ENCODE results near the gene UNC13D.
A peak's percentile ranks its signal among the peaks of the same experiment; 100 is the strongest.

- TF ChIP-seq SIN3A (IDR thresholded peaks at IDR 0.05; ENCODE audit: borderline replicate concordance in 2 of 2, control insufficient read depth in 1 of 2, low read depth in 2 of 2, low read length in 2 of 2): no peak
- no peak for TF ChIP-seq TAF15 (IDR thresholded peaks at IDR 0.05; ENCODE audit: low read depth, low read length)
- TF ChIP-seq U2AF1 (optimal IDR thresholded peaks at IDR 0.05; ENCODE audit: low read depth, low read length): no peak
- TF ChIP-seq POLR2AphosphoS2 (IDR thresholded peaks at IDR 0.05; ENCODE audit: low read length): 0 out of 2 replicates have a peak, but pooled peaks have one; percentile 12
- TF ChIP-seq THRB (CRISPR knock-in tag; conservative IDR thresholded peaks at IDR 0.05): no peak
- TF ChIP-seq ZNF57 (CRISPR knock-in tag; IDR thresholded peaks at IDR 0.05): no peak
- no peak for TF ChIP-seq POLR2A (conservative IDR thresholded peaks at IDR 0.05)
- TF ChIP-seq, protein P1, sequence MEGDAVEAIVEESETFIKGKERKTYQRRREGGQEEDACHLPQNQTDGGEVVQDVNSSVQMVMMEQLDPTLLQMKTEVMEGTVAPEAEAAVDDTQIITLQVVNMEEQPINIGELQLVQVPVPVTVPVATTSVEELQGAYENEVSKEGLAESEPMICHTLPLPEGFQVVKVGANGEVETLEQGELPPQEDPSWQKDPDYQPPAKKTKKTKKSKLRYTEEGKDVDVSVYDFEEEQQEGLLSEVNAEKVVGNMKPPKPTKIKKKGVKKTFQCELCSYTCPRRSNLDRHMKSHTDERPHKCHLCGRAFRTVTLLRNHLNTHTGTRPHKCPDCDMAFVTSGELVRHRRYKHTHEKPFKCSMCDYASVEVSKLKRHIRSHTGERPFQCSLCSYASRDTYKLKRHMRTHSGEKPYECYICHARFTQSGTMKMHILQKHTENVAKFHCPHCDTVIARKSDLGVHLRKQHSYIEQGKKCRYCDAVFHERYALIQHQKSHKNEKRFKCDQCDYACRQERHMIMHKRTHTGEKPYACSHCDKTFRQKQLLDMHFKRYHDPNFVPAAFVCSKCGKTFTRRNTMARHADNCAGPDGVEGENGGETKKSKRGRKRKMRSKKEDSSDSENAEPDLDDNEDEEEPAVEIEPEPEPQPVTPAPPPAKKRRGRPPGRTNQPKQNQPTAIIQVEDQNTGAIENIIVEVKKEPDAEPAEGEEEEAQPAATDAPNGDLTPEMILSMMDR (IDR thresholded peaks at IDR 0.05 in 2 of 3, conservative IDR thresholded peaks at IDR 0.05 in 1 of 3; ENCODE audit: insufficient read depth in 2 of 3, low read depth in 1 of 3, low read length in 3 of 3): no peak
- no peak for TF ChIP-seq MAFK (IDR thresholded peaks at IDR 0.05; ENCODE audit: low read length)
- TF ChIP-seq, protein P2, sequence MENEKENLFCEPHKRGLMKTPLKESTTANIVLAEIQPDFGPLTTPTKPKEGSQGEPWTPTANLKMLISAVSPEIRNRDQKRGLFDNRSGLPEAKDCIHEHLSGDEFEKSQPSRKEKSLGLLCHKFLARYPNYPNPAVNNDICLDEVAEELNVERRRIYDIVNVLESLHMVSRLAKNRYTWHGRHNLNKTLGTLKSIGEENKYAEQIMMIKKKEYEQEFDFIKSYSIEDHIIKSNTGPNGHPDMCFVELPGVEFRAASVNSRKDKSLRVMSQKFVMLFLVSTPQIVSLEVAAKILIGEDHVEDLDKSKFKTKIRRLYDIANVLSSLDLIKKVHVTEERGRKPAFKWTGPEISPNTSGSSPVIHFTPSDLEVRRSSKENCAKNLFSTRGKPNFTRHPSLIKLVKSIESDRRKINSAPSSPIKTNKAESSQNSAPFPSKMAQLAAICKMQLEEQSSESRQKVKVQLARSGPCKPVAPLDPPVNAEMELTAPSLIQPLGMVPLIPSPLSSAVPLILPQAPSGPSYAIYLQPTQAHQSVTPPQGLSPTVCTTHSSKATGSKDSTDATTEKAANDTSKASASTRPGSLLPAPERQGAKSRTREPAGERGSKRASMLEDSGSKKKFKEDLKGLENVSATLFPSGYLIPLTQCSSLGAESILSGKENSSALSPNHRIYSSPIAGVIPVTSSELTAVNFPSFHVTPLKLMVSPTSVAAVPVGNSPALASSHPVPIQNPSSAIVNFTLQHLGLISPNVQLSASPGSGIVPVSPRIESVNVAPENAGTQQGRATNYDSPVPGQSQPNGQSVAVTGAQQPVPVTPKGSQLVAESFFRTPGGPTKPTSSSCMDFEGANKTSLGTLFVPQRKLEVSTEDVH (IDR thresholded peaks at IDR 0.05; ENCODE audit: low read depth, partially characterized antibody): no peak
- TF ChIP-seq ZNF232 (CRISPR knock-in tag; IDR thresholded peaks at IDR 0.05): no peak
Observed at GRCh38 chr17:75821552-75821951, 22.7 kb downstream of the UNC13D start.
